Liver (tissue), 9 donors: Measurements from ENCODE around the gene TPST2. TPM values are rescaled to one million over a fixed set of nuclear protein-coding genes. Genes with fewer than 3 reads are reported as not detected.

Source experiments
- DNase-seq: peaks from one replicate; pipeline ENCODE4 v3.0.0-alpha.2; 2017; ENCODE audit warnings: low spot score
- H3K27ac ChIP-seq, 2 donors: one replicate each; pipeline ENCODE4 v1.7.0; 2013; ENCODE audit warnings: inconsistent platforms in 2 of 2, low read length in 2 of 2, control low read depth in 1 of 2, low read depth in 1 of 2, mild to moderate bottlenecking in 1 of 2
- H3K27me3 ChIP-seq, 4 donors: one replicate each; pipeline versions ENCODE4 v1.6.1 to v1.7.0; 2013; ENCODE audit warnings: low read length in 3 of 4, inconsistent platforms in 1 of 4, mild to moderate bottlenecking in 1 of 4, moderate library complexity in 1 of 4; ENCODE audit not compliant: control insufficient read depth in 4 of 4, insufficient read depth in 4 of 4
- H3K36me3 ChIP-seq, 4 donors: one replicate each; pipeline versions ENCODE4 v1.6.1 to v1.7.0; 2013; ENCODE audit warnings: low read length in 3 of 4, mild to moderate bottlenecking in 3 of 4, low read depth in 1 of 4, moderate library complexity in 1 of 4; ENCODE audit not compliant: control insufficient read depth in 4 of 4, insufficient read depth in 3 of 4
- H3K4me1 ChIP-seq, 4 donors: one replicate each; pipeline versions ENCODE4 v1.6.1 to v1.7.0; 2013; ENCODE audit warnings: low read length in 3 of 4, mild to moderate bottlenecking in 3 of 4, moderate library complexity in 1 of 4; ENCODE audit not compliant: control insufficient read depth in 4 of 4, insufficient read depth in 4 of 4
- H3K4me3 ChIP-seq, 3 donors: one replicate each; pipeline versions ENCODE4 v1.6.1 to v1.7.0; 2013; ENCODE audit warnings: low read length in 3 of 3, control low read depth in 1 of 3, low read depth in 1 of 3, mild to moderate bottlenecking in 1 of 3
- H3K9ac ChIP-seq, 2 donors: one replicate each; pipeline ENCODE4 v1.7.0; 2013; ENCODE audit warnings: low read length in 2 of 2, mild to moderate bottlenecking in 2 of 2, moderate library complexity in 2 of 2, control low read depth in 1 of 2, low read depth in 1 of 2
- H3K9me3 ChIP-seq, 4 donors: one replicate each; pipeline versions ENCODE4 v1.6.1 to v1.7.0; 2013; ENCODE audit warnings: low read length in 3 of 4; ENCODE audit not compliant: control insufficient read depth in 4 of 4
- EGR1 ChIP-seq, 2 donors: IDR thresholded peaks; 2 replicates each; pipeline ENCODE4 v1.6.1; 2016 to 2018; ENCODE audit warnings: antibody characterized with exemption in 2 of 2, low read depth in 2 of 2
- FOXA1 ChIP-seq: IDR thresholded peaks from 2 replicates; pipeline ENCODE4 v1.6.1; 2016; ENCODE audit warnings: antibody characterized with exemption
- FOXA2 ChIP-seq: IDR thresholded peaks from 2 replicates; pipeline ENCODE4 v1.6.1; 2016; ENCODE audit warnings: antibody characterized with exemption
- GABPA ChIP-seq, 2 donors: IDR thresholded peaks in 1 of 2; conservative IDR thresholded peaks in 1 of 2; 2 replicates each; pipeline ENCODE4 v1.6.1; 2016; ENCODE audit warnings: antibody characterized with exemption in 2 of 2, mild to moderate bottlenecking in 1 of 2, moderate library complexity in 1 of 2
- HNF4A ChIP-seq, 2 donors: conservative IDR thresholded peaks; 2 replicates each; pipeline ENCODE4 v1.6.1; 2016; ENCODE audit warnings: antibody characterized with exemption in 2 of 2, mild to moderate bottlenecking in 2 of 2
- HNF4G ChIP-seq: IDR thresholded peaks from 2 replicates; pipeline ENCODE4 v1.6.1; 2016; ENCODE audit warnings: antibody characterized with exemption
- JUND ChIP-seq, 2 donors: IDR thresholded peaks; 2 replicates each; pipeline ENCODE4 v1.6.1; 2016; ENCODE audit warnings: antibody characterized with exemption in 2 of 2
- NR2F2 ChIP-seq: IDR thresholded peaks from 2 replicates; pipeline ENCODE4 v1.6.1; 2016; ENCODE audit warnings: antibody characterized with exemption
- RAD21 ChIP-seq, 2 donors: IDR thresholded peaks; 2 replicates each; pipeline ENCODE4 v1.6.1; 2016; ENCODE audit warnings: antibody characterized with exemption in 2 of 2, mild to moderate bottlenecking in 2 of 2
- RXRA ChIP-seq, 2 donors: IDR thresholded peaks; 2 replicates each; pipeline ENCODE4 v1.6.1; 2017 to 2018; ENCODE audit warnings: antibody characterized with exemption in 2 of 2, mild to moderate bottlenecking in 1 of 2
- SP1 ChIP-seq: IDR thresholded peaks from 2 replicates; pipeline ENCODE4 v1.6.1; 2018; ENCODE audit warnings: antibody characterized with exemption, mild to moderate bottlenecking
- TAF1 ChIP-seq: conservative IDR thresholded peaks from 2 replicates; pipeline ENCODE4 v1.6.1; 2016; ENCODE audit warnings: antibody characterized with exemption, mild to moderate bottlenecking
- YY1 ChIP-seq: IDR thresholded peaks from 2 replicates; pipeline ENCODE4 v1.6.1; 2016; ENCODE audit warnings: antibody characterized with exemption, mild to moderate bottlenecking
- WGBS: extraction: QIAGEN DNeasy Blood & Tissue Kit; methylation state at CpG from one replicate; pipeline ENCODE4 v1.1.7; 2013; 5-methylcytosine and 5-hydroxymethylcytosine counted together
- polyA plus RNA-seq, 2 donors: library from polyadenylated mRNA; stranded (reverse) in 1 of 2; unstranded in 1 of 2; fragments of 200-250 nt in 1 of 2; fragments of >200 nt in 1 of 2; fragmentation: Nextera tagmentation in 1 of 2; extraction: Ambion mirVana in 1 of 2; gene quantifications; one replicate each; pipeline versions ENCODE4 v1.2.1 to v1.2.3, GENCODE V29; 2013 to 2015
- total RNA-seq, 2 donors: library from RNA; depleted of rRNA; stranded (reverse); fragments of >200 nt; gene quantifications; one replicate each; pipeline ENCODE4 v1.2.3, GENCODE V29; 2014
- TF ChIP-seq, protein P1 (sequence below): fragments of 150-350 bp; IDR thresholded peaks from 2 replicates; pipeline ENCODE4 v1.5.1; 2017; ENCODE audit warnings: improper control_type of control experiment, low read depth, low read length; ENCODE audit not compliant: missing input control
- TF ChIP-seq, protein P2 (sequence below): IDR thresholded peaks from 2 replicates; pipeline ENCODE4 v1.6.1; 2016; ENCODE audit warnings: antibody characterized with exemption
- TF ChIP-seq, protein P3 (sequence below): IDR thresholded peaks from 2 replicates; pipeline ENCODE4 v1.6.1; 2016; ENCODE audit warnings: antibody characterized with exemption
- TF ChIP-seq, protein P4 (sequence below): IDR thresholded peaks from 2 replicates; pipeline ENCODE4 v1.6.1; 2016; ENCODE audit warnings: antibody characterized with exemption, mild to moderate bottlenecking
- TF ChIP-seq, protein P5 (sequence below): IDR thresholded peaks from 2 replicates; pipeline ENCODE4 v1.6.1; 2016; ENCODE audit warnings: antibody characterized with exemption
- donor health status: healthy.
- donor health status: healthy.
- donor health status: healthy.
- donor health status: healthy.
- donor health status: healthy.

The TPST2 gene
- total and polyA plus RNA-seq, 4 donors, result 33.3 to 109 (median 69.7) TPM

DNA sequence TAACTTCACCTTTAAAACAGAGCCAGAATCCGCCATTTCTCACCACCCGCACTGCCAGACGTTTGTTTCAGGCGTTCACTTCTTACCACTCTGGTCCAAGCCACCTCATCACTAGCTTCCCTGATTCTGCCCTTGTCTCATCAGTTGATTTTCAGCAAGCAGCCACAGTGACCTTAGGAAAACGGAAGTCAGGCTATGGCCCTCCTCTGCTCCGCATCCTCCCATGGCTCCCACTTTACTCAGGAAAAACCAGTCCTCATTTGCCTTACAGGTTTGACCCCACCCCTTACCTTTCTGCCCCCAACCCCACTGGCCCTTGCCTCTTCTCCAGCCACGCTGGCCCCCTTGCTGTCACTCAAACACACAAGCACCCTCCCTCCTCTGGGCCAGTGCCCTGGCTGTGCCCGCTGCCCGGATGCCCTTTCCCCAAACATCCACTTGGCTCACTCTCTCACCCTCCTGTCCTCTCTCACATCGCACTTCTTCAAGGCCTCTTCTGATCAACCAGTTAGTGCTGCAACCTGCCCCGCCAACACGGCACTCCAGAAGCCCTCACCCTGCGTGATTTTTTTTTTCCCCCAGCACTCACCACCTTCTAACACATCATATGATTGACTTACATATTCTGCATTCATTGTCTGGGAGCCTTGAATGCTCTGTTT is 18.9 kb downstream of the TPST2 start:
- TF ChIP-seq HNF4A (conservative IDR thresholded peaks at IDR 0.05), result no peak
- H3K9me3 ChIP-seq, result no peaks in the 10 kb centered on the region
- no peaks in the 10 kb centered on the region for H3K27me3 ChIP-seq
- DNase-seq, result no peak
- WGBS, result 82% methylated on average over 13 of the region's 13 CpGs
- no peak overlapping the region for H3K4me3 ChIP-seq
- peaks cover 2 to 49% (median 28%) of the 10 kb centered on the region in 4 donors for H3K4me1 ChIP-seq
- H3K9ac ChIP-seq, result no peak overlapping the region
- H3K36me3 ChIP-seq, result peaks cover 0 to 2% (median 0%) of the 10 kb centered on the region in 4 donors
- no peak overlapping the region for H3K27ac ChIP-seq

DNA sequence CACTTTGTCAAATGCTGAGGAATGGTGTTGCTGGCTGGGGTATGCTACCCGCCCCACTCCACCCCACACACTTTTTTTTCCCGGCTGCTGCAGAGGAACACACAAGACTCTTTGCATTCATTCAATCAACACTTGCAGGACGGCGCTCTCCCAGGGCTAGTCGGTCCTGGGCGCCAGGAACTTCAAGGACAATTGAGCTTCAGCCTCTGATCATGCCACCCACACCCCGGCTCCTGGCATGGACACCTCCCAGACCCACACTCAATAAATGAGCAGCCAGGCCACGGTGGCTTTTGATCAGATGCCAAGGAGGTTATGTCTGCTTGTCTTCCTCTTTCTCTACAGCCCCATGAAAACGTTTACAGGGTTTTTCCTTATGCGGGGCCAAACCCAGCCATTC is 19.8 kb downstream of the TPST2 start:
- H3K4me3 ChIP-seq, result no peak overlapping the region
- H3K4me1 ChIP-seq, result peaks cover 2 to 51% (median 29%) of the 10 kb centered on the region in 4 donors
- TF ChIP-seq HNF4G, result no peak
- no peak for TF ChIP-seq RAD21 (IDR thresholded peaks at IDR 0.05)
- TF ChIP-seq JUND (IDR thresholded peaks at IDR 0.05), result no peak
- no peak for TF ChIP-seq HNF4A (conservative IDR thresholded peaks at IDR 0.05)
- TF ChIP-seq RXRA (IDR thresholded peaks at IDR 0.05), result no peak
- TF ChIP-seq, protein P1, sequence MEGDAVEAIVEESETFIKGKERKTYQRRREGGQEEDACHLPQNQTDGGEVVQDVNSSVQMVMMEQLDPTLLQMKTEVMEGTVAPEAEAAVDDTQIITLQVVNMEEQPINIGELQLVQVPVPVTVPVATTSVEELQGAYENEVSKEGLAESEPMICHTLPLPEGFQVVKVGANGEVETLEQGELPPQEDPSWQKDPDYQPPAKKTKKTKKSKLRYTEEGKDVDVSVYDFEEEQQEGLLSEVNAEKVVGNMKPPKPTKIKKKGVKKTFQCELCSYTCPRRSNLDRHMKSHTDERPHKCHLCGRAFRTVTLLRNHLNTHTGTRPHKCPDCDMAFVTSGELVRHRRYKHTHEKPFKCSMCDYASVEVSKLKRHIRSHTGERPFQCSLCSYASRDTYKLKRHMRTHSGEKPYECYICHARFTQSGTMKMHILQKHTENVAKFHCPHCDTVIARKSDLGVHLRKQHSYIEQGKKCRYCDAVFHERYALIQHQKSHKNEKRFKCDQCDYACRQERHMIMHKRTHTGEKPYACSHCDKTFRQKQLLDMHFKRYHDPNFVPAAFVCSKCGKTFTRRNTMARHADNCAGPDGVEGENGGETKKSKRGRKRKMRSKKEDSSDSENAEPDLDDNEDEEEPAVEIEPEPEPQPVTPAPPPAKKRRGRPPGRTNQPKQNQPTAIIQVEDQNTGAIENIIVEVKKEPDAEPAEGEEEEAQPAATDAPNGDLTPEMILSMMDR, result no peak
- TF ChIP-seq, protein P2, sequence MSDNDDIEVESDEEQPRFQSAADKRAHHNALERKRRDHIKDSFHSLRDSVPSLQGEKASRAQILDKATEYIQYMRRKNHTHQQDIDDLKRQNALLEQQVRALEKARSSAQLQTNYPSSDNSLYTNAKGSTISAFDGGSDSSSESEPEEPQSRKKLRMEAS, result no peak
- no peak for TF ChIP-seq SP1
- TF ChIP-seq, protein P3, sequence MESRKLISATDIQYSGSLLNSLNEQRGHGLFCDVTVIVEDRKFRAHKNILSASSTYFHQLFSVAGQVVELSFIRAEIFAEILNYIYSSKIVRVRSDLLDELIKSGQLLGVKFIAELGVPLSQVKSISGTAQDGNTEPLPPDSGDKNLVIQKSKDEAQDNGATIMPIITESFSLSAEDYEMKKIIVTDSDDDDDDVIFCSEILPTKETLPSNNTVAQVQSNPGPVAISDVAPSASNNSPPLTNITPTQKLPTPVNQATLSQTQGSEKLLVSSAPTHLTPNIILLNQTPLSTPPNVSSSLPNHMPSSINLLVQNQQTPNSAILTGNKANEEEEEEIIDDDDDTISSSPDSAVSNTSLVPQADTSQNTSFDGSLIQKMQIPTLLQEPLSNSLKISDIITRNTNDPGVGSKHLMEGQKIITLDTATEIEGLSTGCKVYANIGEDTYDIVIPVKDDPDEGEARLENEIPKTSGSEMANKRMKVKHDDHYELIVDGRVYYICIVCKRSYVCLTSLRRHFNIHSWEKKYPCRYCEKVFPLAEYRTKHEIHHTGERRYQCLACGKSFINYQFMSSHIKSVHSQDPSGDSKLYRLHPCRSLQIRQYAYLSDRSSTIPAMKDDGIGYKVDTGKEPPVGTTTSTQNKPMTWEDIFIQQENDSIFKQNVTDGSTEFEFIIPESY, result no peak
- TF ChIP-seq, protein P4, sequence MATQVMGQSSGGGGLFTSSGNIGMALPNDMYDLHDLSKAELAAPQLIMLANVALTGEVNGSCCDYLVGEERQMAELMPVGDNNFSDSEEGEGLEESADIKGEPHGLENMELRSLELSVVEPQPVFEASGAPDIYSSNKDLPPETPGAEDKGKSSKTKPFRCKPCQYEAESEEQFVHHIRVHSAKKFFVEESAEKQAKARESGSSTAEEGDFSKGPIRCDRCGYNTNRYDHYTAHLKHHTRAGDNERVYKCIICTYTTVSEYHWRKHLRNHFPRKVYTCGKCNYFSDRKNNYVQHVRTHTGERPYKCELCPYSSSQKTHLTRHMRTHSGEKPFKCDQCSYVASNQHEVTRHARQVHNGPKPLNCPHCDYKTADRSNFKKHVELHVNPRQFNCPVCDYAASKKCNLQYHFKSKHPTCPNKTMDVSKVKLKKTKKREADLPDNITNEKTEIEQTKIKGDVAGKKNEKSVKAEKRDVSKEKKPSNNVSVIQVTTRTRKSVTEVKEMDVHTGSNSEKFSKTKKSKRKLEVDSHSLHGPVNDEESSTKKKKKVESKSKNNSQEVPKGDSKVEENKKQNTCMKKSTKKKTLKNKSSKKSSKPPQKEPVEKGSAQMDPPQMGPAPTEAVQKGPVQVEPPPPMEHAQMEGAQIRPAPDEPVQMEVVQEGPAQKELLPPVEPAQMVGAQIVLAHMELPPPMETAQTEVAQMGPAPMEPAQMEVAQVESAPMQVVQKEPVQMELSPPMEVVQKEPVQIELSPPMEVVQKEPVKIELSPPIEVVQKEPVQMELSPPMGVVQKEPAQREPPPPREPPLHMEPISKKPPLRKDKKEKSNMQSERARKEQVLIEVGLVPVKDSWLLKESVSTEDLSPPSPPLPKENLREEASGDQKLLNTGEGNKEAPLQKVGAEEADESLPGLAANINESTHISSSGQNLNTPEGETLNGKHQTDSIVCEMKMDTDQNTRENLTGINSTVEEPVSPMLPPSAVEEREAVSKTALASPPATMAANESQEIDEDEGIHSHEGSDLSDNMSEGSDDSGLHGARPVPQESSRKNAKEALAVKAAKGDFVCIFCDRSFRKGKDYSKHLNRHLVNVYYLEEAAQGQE, result no peak
- TF ChIP-seq, protein P5, sequence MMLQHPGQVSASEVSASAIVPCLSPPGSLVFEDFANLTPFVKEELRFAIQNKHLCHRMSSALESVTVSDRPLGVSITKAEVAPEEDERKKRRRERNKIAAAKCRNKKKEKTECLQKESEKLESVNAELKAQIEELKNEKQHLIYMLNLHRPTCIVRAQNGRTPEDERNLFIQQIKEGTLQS, result no peak
- TF ChIP-seq TAF1, result no peak
- no peak for TF ChIP-seq FOXA2
- no peak for TF ChIP-seq NR2F2
- TF ChIP-seq GABPA (IDR thresholded peaks at IDR 0.05 in 1 of 2, conservative IDR thresholded peaks at IDR 0.05 in 1 of 2), result no peak
- no peak for TF ChIP-seq FOXA1
- no peak for TF ChIP-seq EGR1 (IDR thresholded peaks at IDR 0.05; ENCODE audit: low read depth in 2 of 2)
- TF ChIP-seq YY1, result no peak
- no peak overlapping the region for H3K9ac ChIP-seq
- H3K9me3 ChIP-seq, result no peaks in the 10 kb centered on the region
- WGBS, result 39% methylated on average over 10 of the region's 10 CpGs
- no peak overlapping the region for H3K27ac ChIP-seq
- H3K27me3 ChIP-seq, result no peaks in the 10 kb centered on the region
- DNase-seq, result no peak
- peaks cover 0 to 3% (median 0%) of the 10 kb centered on the region in 4 donors for H3K36me3 ChIP-seq
